Esophagus squamous epithelium (tissue), 5 donors: Measurements from ENCODE around the gene RAD23A. TPM values are rescaled to one million over a fixed set of nuclear protein-coding genes. Genes with fewer than 3 reads are reported as not detected.

Experiments
- DNase-seq: peaks from one replicate; lab custom pipeline; 2025; lab: John Stamatoyannopoulos, UW
- H3K27ac ChIP-seq, 4 donors: fragments of 200-600 bp; sonication (generic); one replicate each; pipeline ENCODE4 v1.5.1; 2016 to 2019; ENCODE audit warnings: mild to moderate bottlenecking in 1 of 4
- H3K27me3 ChIP-seq, 4 donors: fragments of 200-600 bp; sonication (generic); 1 replicate in 3 of 4; 2 replicates in 1 of 4; pipeline versions ENCODE4 v1.5.1 to v1.6.0; 2017 to 2021; ENCODE audit warnings: antibody characterized with exemption in 1 of 4
- H3K36me3 ChIP-seq, 3 donors: fragments of 200-600 bp; sonication (generic); one replicate each; pipeline ENCODE4 v1.5.1; 2016 to 2019
- H3K4me1 ChIP-seq, 3 donors: fragments of 200-600 bp; sonication (generic); one replicate each; pipeline ENCODE4 v1.5.1; 2017 to 2019
- H3K4me3 ChIP-seq, 4 donors: fragments of 200-600 bp; sonication (generic); 1 replicate in 3 of 4; 2 replicates in 1 of 4; pipeline ENCODE4 v1.5.1; 2016 to 2019; ENCODE audit warnings: mild to moderate bottlenecking in 2 of 4, moderate library complexity in 1 of 4
- H3K9me3 ChIP-seq, 3 donors: fragments of 200-600 bp; sonication (generic); one replicate each; pipeline ENCODE4 v1.5.1; 2016 to 2019
- POLR2A ChIP-seq, 4 donors: fragments of 450-650 bp; IDR thresholded peaks; one replicate each; pipeline ENCODE4 v1.6.1; 2017; ENCODE audit warnings: antibody characterized with exemption in 4 of 4, mild to moderate bottlenecking in 4 of 4, moderate library complexity in 3 of 4
- WGBS, 2 donors: methylation state at CpG; one replicate each; pipeline ENCODE4 v1.1.5; 2018; 5-methylcytosine and 5-hydroxymethylcytosine counted together
- intact Hi-C: fragments of 100-400 bp; cut with DNase I; formaldehyde crosslinking; loops from one replicate; pipeline ENCODE4 v1.15.0; 2022
- total RNA-seq, 4 donors: library from RNA; depleted of rRNA; stranded (reverse); fragments of >200 nt; gene quantifications; one replicate each; pipeline ENCODE4 v1.1.0, GENCODE V29; 2016
- TF ChIP-seq, protein P1 (sequence below), 6 experiments: fragments of 450-650 bp in 4 of 6; fragments of 200-600 bp in 2 of 6; sonication (generic) in 2 of 6; IDR thresholded peaks; one replicate each; pipeline ENCODE4 v1.5.1; 2016 to 2019; ENCODE audit warnings: antibody characterized with exemption in 6 of 6, mild to moderate bottlenecking in 4 of 6, moderate library complexity in 4 of 6
- donor health status: DM: yes; HTN: yes; CAD: no.

The RAD23A gene
- total RNA-seq: 10 to 100 TPM; 67.7 to 87.4 (median 82.4) TPM

DNA sequence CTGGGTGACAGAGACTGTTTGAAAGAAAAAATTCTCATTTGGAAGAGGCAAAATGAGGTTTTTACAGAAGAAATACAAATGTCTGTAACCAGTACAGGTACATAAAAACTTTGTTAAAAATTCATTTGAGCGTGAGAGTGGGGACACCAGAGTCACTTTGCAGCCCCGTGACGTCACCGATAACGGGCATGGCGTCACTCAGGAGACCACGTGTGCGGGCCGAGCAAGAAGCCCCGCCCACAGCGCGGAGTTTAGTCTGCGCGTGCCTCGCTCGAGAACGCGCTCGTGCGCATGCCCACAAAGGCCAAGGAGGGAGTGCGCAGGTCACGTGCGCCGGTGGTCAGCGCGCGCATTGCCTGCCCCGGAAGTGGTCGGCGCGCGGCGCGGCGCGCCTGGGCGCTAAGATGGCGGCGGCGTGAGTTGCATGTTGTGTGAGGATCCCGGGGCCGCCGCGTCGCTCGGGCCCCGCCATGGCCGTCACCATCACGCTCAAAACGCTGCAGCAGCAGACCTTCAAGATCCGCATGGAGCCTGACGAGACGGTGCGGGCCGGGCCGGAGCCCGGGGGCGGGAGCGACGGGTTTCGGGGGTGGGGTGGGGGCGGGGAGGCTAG is at the start of gene RAD23A:
Gene RAD23A (plus strand): TSS at position 384 of the 613 bp plus-strand sequence. CDS start 87 bp downstream, at position 471.
- peak within 1 kb of the TSS; percentile 88 to 96 (median 94) for H3K4me3 ChIP-seq
- peaks cover 26 to 80% (median 39%) of the 10 kb centered on the region in 3 donors for H3K4me1 ChIP-seq
- intact Hi-C loops: no loop called here
- 0 to 2% methylated on average over 7 to 23 of the region's 62 CpGs for WGBS, 2 donors
- H3K9me3 ChIP-seq: no peaks in the 10 kb centered on the region
- peak within 1 kb of the TSS; percentile 98 to 100 (median 99) for H3K27ac ChIP-seq
- TF ChIP-seq, protein P1, sequence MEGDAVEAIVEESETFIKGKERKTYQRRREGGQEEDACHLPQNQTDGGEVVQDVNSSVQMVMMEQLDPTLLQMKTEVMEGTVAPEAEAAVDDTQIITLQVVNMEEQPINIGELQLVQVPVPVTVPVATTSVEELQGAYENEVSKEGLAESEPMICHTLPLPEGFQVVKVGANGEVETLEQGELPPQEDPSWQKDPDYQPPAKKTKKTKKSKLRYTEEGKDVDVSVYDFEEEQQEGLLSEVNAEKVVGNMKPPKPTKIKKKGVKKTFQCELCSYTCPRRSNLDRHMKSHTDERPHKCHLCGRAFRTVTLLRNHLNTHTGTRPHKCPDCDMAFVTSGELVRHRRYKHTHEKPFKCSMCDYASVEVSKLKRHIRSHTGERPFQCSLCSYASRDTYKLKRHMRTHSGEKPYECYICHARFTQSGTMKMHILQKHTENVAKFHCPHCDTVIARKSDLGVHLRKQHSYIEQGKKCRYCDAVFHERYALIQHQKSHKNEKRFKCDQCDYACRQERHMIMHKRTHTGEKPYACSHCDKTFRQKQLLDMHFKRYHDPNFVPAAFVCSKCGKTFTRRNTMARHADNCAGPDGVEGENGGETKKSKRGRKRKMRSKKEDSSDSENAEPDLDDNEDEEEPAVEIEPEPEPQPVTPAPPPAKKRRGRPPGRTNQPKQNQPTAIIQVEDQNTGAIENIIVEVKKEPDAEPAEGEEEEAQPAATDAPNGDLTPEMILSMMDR (IDR thresholded peaks at IDR 0.05): peak in 3 of 6 experiments; percentile 4 to 45 (median 20)
- TF ChIP-seq POLR2A (IDR thresholded peaks at IDR 0.05): peak in 3 of 4 donors; percentile 76 to 94 (median 91)
- peaks cover 34 to 78% (median 55%) of the 10 kb centered on the region in 3 donors for H3K36me3 ChIP-seq
- DNase-seq: peak; percentile 93
- no peaks in the 10 kb centered on the region for H3K27me3 ChIP-seq

GRCh38 chr19:12896460-12896859 is 49.2 kb upstream of the RAD23A start:
- 96% methylated on average over 4 of the region's 17 CpGs; no CpG with 5 or more reads in 1 of the 2 donors for WGBS, 2 donors
- Histone ChIP-seq H3K4me1 (peaks cover 8 to 16% (median 11%) of the 10 kb centered on the region in 3 donors), H3K27me3 (no peaks in the 10 kb centered on the region), H3K27ac (no peak overlapping the region), H3K4me3 (no peak overlapping the region), H3K36me3 (peaks cover 5 to 91% (median 9%) of the 10 kb centered on the region in 3 donors), H3K9me3 (no peaks in the 10 kb centered on the region)
- TF ChIP-seq POLR2A (IDR thresholded peaks at IDR 0.05): no peak
- TF ChIP-seq, protein P1 (IDR thresholded peaks at IDR 0.05): no peak
- intact Hi-C loops: no loop called here
- DNase-seq: no peak

DNA sequence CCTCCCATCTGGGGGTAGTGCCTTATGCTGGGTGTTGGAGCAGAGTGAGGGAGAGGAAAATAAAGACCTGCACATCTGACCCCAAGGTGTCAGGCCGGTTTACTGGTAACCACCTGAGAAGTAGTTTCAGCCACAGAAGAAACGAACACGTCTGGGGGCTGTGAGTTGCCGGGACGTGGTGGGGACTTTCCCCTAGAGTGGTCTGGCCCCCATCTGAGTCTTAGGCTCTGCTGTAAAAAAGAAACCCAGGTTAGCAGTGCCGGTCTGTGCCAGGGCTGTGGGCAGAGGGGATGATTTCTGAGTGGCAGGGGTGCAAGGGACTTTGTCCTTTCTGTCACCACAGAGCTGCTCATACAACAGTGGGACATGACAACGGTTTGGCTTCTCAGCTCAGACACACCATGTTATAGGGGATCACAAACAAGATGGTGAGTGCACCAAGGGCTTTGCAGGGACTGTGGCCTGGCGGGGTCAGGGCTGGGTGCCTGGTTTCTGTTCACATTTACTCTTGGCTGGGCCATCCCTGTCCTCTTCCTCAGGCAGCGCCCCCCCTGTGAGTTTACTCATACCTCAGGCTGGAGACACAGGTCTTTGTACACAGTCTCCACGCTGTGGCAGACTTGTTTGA is 45.7 kb upstream of the RAD23A start:
- intact Hi-C loops: no loop called here
- Histone ChIP-seq H3K9me3 (no peaks in the 10 kb centered on the region), H3K4me1 (no peaks in the 10 kb centered on the region), H3K27me3 (no peaks in the 10 kb centered on the region), H3K27ac (no peak overlapping the region), H3K36me3 (peaks cover 3 to 62% (median 5%) of the 10 kb centered on the region in 3 donors), H3K4me3 (no peak overlapping the region)
- no peak for DNase-seq
- TF ChIP-seq, protein P1 (IDR thresholded peaks at IDR 0.05): no peak
- no peak for TF ChIP-seq POLR2A (IDR thresholded peaks at IDR 0.05)
- WGBS, 2 donors: 75 to 85% methylated on average over 8 to 10 of the region's 10 CpGs

DNA sequence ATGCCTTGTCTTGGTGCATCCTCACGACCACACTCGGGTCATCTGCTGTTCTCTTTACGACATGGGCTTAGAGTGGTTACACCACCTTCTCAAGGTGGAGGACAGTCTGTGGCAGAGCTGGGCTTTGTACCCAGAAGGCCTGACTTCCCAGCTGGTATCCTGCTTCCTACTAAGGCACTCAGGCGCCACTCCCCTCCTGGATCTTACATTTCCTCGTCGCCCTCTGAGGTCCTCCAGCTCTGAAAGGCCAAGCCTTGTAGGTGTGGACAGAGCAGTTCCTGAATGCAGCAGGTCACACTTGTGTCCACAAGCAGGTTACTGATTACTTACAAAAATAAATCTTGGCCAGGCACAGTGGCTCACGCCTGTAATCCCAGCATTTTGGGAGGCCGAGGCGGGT is 38.5 kb upstream of the RAD23A start:
- Histone ChIP-seq H3K4me3 (no peak overlapping the region), H3K27ac (no peak overlapping the region), H3K9me3 (no peaks in the 10 kb centered on the region), H3K4me1 (peaks cover 1 to 6% (median 1%) of the 10 kb centered on the region in 3 donors), H3K27me3 (no peaks in the 10 kb centered on the region), H3K36me3 (no peaks in the 10 kb centered on the region)
- TF ChIP-seq, protein P1 (IDR thresholded peaks at IDR 0.05): no peak
- no peak for TF ChIP-seq POLR2A (IDR thresholded peaks at IDR 0.05)
- 76 to 91% methylated on average over 4 to 9 of the region's 9 CpGs for WGBS, 2 donors
- intact Hi-C loops: no loop called here
- DNase-seq: no peak

GRCh38 chr19:12912571-12912970 is 33.1 kb upstream of the RAD23A start:
- Histone ChIP-seq H3K9me3 (no peaks in the 10 kb centered on the region), H3K4me1 (peaks cover 21 to 32% (median 22%) of the 10 kb centered on the region in 3 donors), H3K36me3 (no peaks in the 10 kb centered on the region), H3K27ac (peak overlapping the region; percentile 64 to 88 (median 84)), H3K4me3 (peak overlapping the region in 3 of 4 donors; percentile 29 to 54 (median 35)), H3K27me3 (no peaks in the 10 kb centered on the region)
- WGBS, 2 donors: 24 to 29% methylated on average over 4 of the region's 4 CpGs
- intact Hi-C loops: no loop called here
- no peak for DNase-seq
- TF ChIP-seq, protein P1 (IDR thresholded peaks at IDR 0.05): no peak
- TF ChIP-seq POLR2A (IDR thresholded peaks at IDR 0.05): no peak
